Measurements from ENCODE around the gene ZNF365. TPM values are rescaled to one million over a fixed set of nuclear protein-coding genes. Genes with fewer than 3 reads are reported as not detected.

Gene ZNF365
- total and polyA plus RNA-seq, 9 of the 15 experiments (the other 6 are each of a cell fraction or from before 2014, with no cell fraction given), result 0.03 to 0.04 TPM; not detected in 7

DNA sequence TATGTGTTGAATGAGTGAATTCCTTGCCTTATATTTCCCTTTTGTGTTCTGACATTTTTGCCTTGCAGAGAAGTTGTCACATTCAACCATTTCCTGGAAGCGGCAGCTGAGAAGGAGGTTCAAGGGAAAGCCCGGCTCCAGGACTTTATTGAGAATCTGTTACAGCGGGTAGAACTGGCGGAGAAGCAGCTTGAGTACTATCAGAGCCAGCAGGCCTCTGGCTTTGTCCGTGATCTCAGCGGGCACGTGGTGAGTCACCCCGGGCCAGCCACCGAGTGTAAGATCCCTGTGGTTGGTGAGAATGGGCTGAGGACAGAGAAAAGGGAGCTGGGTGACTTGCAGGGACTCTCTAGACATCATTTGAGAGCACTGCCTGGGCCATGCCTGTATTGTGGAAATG, 14.2 kb downstream of the ZNF365 start (continued):
- TF ChIP-seq, protein P1, sequence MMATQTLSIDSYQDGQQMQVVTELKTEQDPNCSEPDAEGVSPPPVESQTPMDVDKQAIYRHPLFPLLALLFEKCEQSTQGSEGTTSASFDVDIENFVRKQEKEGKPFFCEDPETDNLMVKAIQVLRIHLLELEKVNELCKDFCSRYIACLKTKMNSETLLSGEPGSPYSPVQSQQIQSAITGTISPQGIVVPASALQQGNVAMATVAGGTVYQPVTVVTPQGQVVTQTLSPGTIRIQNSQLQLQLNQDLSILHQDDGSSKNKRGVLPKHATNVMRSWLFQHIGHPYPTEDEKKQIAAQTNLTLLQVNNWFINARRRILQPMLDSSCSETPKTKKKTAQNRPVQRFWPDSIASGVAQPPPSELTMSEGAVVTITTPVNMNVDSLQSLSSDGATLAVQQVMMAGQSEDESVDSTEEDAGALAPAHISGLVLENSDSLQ (IDR thresholded peaks at IDR 0.05), result no peak
- TF ChIP-seq, protein P2, sequence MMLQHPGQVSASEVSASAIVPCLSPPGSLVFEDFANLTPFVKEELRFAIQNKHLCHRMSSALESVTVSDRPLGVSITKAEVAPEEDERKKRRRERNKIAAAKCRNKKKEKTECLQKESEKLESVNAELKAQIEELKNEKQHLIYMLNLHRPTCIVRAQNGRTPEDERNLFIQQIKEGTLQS (IDR thresholded peaks at IDR 0.05), result peak; percentile 35
- TF ChIP-seq, protein P2 (CRISPR knock-in tag; conservative IDR thresholded peaks at IDR 0.05), result no peak
- TF ChIP-seq, protein P3, sequence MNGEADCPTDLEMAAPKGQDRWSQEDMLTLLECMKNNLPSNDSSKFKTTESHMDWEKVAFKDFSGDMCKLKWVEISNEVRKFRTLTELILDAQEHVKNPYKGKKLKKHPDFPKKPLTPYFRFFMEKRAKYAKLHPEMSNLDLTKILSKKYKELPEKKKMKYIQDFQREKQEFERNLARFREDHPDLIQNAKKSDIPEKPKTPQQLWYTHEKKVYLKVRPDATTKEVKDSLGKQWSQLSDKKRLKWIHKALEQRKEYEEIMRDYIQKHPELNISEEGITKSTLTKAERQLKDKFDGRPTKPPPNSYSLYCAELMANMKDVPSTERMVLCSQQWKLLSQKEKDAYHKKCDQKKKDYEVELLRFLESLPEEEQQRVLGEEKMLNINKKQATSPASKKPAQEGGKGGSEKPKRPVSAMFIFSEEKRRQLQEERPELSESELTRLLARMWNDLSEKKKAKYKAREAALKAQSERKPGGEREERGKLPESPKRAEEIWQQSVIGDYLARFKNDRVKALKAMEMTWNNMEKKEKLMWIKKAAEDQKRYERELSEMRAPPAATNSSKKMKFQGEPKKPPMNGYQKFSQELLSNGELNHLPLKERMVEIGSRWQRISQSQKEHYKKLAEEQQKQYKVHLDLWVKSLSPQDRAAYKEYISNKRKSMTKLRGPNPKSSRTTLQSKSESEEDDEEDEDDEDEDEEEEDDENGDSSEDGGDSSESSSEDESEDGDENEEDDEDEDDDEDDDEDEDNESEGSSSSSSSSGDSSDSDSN (IDR thresholded peaks at IDR 0.05; ENCODE audit: borderline replicate concordance in 1 of 2, low read depth in 2 of 2, low read length in 2 of 2), result no peak
- TF ChIP-seq, protein P4, sequence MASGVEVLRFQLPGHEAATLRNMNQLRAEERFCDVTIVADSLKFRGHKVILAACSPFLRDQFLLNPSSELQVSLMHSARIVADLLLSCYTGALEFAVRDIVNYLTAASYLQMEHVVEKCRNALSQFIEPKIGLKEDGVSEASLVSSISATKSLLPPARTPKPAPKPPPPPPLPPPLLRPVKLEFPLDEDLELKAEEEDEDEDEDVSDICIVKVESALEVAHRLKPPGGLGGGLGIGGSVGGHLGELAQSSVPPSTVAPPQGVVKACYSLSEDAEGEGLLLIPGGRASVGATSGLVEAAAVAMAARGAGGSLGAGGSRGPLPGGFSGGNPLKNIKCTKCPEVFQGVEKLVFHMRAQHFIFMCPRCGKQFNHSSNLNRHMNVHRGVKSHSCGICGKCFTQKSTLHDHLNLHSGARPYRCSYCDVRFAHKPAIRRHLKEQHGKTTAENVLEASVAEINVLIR (CRISPR knock-in tag; IDR thresholded peaks at IDR 0.05), result no peak
- no peak for TF ChIP-seq TFAM (CRISPR knock-in tag; conservative IDR thresholded peaks at IDR 0.05)
- TF ChIP-seq MCM2 (IDR thresholded peaks at IDR 0.05; ENCODE audit: low read depth), result no peak
- TF ChIP-seq, protein P5, sequence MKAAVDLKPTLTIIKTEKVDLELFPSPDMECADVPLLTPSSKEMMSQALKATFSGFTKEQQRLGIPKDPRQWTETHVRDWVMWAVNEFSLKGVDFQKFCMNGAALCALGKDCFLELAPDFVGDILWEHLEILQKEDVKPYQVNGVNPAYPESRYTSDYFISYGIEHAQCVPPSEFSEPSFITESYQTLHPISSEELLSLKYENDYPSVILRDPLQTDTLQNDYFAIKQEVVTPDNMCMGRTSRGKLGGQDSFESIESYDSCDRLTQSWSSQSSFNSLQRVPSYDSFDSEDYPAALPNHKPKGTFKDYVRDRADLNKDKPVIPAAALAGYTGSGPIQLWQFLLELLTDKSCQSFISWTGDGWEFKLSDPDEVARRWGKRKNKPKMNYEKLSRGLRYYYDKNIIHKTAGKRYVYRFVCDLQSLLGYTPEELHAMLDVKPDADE (conservative IDR thresholded peaks at IDR 0.05; ENCODE audit: control insufficient read depth, low read depth, low read length), result no peak
- TF ChIP-seq, protein P6, sequence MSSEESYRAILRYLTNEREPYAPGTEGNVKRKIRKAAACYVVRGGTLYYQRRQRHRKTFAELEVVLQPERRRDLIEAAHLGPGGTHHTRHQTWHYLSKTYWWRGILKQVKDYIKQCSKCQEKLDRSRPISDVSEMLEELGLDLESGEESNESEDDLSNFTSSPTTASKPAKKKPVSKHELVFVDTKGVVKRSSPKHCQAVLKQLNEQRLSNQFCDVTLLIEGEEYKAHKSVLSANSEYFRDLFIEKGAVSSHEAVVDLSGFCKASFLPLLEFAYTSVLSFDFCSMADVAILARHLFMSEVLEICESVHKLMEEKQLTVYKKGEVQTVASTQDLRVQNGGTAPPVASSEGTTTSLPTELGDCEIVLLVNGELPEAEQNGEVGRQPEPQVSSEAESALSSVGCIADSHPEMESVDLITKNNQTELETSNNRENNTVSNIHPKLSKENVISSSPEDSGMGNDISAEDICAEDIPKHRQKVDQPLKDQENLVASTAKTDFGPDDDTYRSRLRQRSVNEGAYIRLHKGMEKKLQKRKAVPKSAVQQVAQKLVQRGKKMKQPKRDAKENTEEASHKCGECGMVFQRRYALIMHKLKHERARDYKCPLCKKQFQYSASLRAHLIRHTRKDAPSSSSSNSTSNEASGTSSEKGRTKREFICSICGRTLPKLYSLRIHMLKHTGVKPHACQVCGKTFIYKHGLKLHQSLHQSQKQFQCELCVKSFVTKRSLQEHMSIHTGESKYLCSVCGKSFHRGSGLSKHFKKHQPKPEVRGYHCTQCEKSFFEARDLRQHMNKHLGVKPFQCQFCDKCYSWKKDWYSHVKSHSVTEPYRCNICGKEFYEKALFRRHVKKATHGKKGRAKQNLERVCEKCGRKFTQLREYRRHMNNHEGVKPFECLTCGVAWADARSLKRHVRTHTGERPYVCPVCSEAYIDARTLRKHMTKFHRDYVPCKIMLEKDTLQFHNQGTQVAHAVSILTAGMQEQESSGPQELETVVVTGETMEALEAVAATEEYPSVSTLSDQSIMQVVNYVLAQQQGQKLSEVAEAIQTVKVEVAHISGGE (CRISPR knock-in tag; IDR thresholded peaks at IDR 0.05), result no peak
- TF ChIP-seq MAFK (IDR thresholded peaks at IDR 0.05; ENCODE audit: low read length), result no peak
- TF ChIP-seq, protein P7, sequence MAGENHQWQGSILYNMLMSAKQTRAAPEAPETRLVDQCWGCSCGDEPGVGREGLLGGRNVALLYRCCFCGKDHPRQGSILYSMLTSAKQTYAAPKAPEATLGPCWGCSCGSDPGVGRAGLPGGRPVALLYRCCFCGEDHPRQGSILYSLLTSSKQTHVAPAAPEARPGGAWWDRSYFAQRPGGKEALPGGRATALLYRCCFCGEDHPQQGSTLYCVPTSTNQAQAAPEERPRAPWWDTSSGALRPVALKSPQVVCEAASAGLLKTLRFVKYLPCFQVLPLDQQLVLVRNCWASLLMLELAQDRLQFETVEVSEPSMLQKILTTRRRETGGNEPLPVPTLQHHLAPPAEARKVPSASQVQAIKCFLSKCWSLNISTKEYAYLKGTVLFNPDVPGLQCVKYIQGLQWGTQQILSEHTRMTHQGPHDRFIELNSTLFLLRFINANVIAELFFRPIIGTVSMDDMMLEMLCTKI (IDR thresholded peaks at IDR 0.05; ENCODE audit: partially characterized antibody), result no peak
- TF ChIP-seq ZNF583 (CRISPR knock-in tag; IDR thresholded peaks at IDR 0.05), result no peak
- no peak for TF ChIP-seq ZNF347 (CRISPR knock-in tag; IDR thresholded peaks at IDR 0.05; ENCODE audit: low read depth)
- no peak for TF ChIP-seq JUND (IDR thresholded peaks at IDR 0.05; ENCODE audit: borderline replicate concordance, low read depth, low read length)
- TF ChIP-seq JUND (tag; IDR thresholded peaks at IDR 0.05; ENCODE audit: borderline replicate concordance, low read depth, low read length), result peak; percentile 23; the same call in 1 of the 3 replicates
- TF ChIP-seq MCM5 (IDR thresholded peaks at IDR 0.05; ENCODE audit: low read depth), result no peak
